ENCODE data around the gene ZNF512.
A peak's percentile ranks its signal among the peaks of the same experiment; 100 is the strongest.

The ZNF512 gene

DNA sequence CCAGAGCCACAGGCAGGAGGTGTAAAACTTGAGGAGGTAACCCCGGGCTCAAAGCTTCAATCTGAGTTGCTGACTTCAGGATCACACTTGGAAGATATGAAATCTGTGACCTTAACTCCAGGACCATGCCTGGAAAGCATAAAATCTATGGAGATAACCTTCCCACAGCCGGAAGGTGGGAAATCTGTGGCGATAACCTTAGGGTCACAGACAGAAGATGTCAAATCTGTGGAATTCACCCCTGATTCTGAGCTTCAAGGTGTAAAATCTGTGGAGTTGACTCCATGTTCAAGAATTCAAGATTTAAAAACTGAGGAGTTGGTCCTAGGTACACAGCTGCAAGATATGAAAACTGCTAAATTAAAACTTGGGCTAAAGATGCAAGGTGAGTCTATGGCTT lies 11.6 kb upstream of the ZNF512 start:
- H2AFZ ChIP-seq (ENCODE audit: low read depth) = no peak overlapping the region
- H3K9ac ChIP-seq = peak overlapping the region; percentile 7; the same call in 1 of the 2 replicates
- TF ChIP-seq, protein P1, sequence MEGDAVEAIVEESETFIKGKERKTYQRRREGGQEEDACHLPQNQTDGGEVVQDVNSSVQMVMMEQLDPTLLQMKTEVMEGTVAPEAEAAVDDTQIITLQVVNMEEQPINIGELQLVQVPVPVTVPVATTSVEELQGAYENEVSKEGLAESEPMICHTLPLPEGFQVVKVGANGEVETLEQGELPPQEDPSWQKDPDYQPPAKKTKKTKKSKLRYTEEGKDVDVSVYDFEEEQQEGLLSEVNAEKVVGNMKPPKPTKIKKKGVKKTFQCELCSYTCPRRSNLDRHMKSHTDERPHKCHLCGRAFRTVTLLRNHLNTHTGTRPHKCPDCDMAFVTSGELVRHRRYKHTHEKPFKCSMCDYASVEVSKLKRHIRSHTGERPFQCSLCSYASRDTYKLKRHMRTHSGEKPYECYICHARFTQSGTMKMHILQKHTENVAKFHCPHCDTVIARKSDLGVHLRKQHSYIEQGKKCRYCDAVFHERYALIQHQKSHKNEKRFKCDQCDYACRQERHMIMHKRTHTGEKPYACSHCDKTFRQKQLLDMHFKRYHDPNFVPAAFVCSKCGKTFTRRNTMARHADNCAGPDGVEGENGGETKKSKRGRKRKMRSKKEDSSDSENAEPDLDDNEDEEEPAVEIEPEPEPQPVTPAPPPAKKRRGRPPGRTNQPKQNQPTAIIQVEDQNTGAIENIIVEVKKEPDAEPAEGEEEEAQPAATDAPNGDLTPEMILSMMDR (conservative IDR thresholded peaks at IDR 0.05; ENCODE audit: low read depth, low read length) = no peak
- peak overlapping the region; percentile 75 for H3K27ac ChIP-seq
- peaks cover 80% of the 10 kb centered on the region for H3K4me1 ChIP-seq (ENCODE audit: low read depth, poor library complexity, severe bottlenecking)
- no peaks in the 10 kb centered on the region for H3K36me3 ChIP-seq (ENCODE audit: insufficient read depth)
- no peaks in the 10 kb centered on the region for H3K27me3 ChIP-seq (ENCODE audit: insufficient read depth, low read depth)
- H3K4me3 ChIP-seq (IDR thresholded peaks at IDR 0.05; ENCODE audit: insufficient read depth, low read depth, low read length) = no peak overlapping the region
- H4K20me1 ChIP-seq (ENCODE audit: insufficient read depth) = no peaks in the 10 kb centered on the region
- H3K79me2 ChIP-seq (ENCODE audit: insufficient read depth, low read depth) = no peaks in the 10 kb centered on the region
- peak overlapping the region; percentile 81 for H3K4me2 ChIP-seq

DNA sequence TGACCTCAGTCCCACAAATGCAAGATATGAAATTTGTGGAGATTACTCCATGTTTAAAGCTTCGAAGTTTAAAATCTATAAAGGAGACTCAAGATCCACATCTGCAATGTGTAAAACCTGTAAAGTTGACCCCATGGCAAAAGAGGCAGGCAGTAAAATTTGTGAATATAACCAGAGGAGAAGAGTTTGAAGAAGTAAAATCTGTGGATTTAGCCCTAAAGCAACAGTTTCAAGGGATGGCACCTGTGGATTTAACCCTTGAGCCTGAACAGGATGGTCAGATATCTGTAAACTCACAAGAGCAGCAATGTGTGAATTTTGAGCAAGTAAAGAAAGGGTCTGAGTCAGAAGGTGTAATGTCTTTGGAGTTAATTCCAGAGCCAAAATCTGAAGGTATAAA lies 11.2 kb upstream of the ZNF512 start:
- TF ChIP-seq, protein P1 (conservative IDR thresholded peaks at IDR 0.05; ENCODE audit: low read depth, low read length) = no peak
- no peaks in the 10 kb centered on the region for H3K27me3 ChIP-seq (ENCODE audit: insufficient read depth, low read depth)
- no peaks in the 10 kb centered on the region for H4K20me1 ChIP-seq (ENCODE audit: insufficient read depth)
- H2AFZ ChIP-seq (ENCODE audit: low read depth) = no peak overlapping the region
- peak overlapping the region; percentile 7; the same call in 1 of the 2 replicates for H3K9ac ChIP-seq
- H3K4me3 ChIP-seq (IDR thresholded peaks at IDR 0.05; ENCODE audit: insufficient read depth, low read depth, low read length) = no peak overlapping the region
- H3K27ac ChIP-seq = peak overlapping the region; percentile 75; the same call in 1 of the 2 replicates
- H3K4me2 ChIP-seq = peak overlapping the region; percentile 81
- no peaks in the 10 kb centered on the region for H3K36me3 ChIP-seq (ENCODE audit: insufficient read depth)
- no peaks in the 10 kb centered on the region for H3K79me2 ChIP-seq (ENCODE audit: insufficient read depth, low read depth)
- H3K4me1 ChIP-seq (ENCODE audit: low read depth, poor library complexity, severe bottlenecking) = peaks cover 85% of the 10 kb centered on the region

DNA sequence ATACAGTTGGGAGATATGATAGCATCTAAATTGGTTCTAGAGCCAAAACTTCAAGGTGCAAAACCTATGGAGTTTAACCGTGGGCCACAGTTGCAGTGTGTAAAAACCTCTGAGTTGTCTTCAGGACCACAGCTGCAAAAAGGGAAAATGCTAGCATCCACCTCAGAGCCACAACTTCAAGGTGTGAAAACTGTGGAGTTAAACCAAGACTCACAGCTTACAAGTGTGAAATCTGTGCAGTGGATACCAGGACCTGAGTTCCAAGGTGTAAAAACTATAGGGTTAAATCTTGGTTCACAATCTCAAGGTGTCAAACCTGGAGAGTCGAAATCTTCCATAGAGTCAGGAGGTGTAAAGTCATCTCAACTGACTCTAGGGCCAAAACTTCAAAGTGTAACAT lies 10.4 kb upstream of the ZNF512 start:
- TF ChIP-seq, protein P1 (conservative IDR thresholded peaks at IDR 0.05; ENCODE audit: low read depth, low read length) = no peak
- H3K4me3 ChIP-seq (IDR thresholded peaks at IDR 0.05; ENCODE audit: insufficient read depth, low read depth, low read length) = no peak overlapping the region
- peaks cover 90% of the 10 kb centered on the region for H3K4me1 ChIP-seq (ENCODE audit: low read depth, poor library complexity, severe bottlenecking)
- H2AFZ ChIP-seq (ENCODE audit: low read depth) = no peak overlapping the region
- H3K9ac ChIP-seq = no peak overlapping the region; the same call in 1 of the 2 replicates
- peak overlapping the region; percentile 81 for H3K4me2 ChIP-seq
- no peaks in the 10 kb centered on the region for H3K79me2 ChIP-seq (ENCODE audit: insufficient read depth, low read depth)
- no peaks in the 10 kb centered on the region for H3K27me3 ChIP-seq (ENCODE audit: insufficient read depth, low read depth)
- H4K20me1 ChIP-seq (ENCODE audit: insufficient read depth) = no peaks in the 10 kb centered on the region
- H3K36me3 ChIP-seq (ENCODE audit: insufficient read depth) = no peaks in the 10 kb centered on the region
- peak overlapping the region; percentile 75; the same call in 1 of the 2 replicates for H3K27ac ChIP-seq

DNA sequence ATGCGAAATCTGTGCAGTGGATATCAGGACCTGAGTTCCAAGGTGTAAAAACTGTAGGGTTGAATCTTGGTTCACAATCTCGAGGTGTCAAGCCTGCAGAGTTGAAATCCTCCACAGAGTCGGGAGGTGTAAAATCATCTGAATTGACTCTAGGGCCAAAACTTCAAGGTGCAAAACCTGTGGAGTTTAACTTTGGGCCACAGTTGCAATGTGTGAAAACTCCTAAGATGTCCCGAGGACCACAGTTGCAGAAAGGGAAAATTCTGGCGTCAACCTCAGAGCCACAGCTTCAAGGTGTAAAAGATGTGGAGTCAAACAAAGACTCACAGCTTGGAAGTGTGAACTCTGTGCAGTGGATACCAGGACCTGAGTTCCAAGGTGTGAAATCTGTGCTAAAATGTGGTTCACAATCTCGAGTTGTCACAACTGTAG lies 9.8 kb upstream of the ZNF512 start:
- Histone ChIP-seq H3K4me3 (IDR thresholded peaks at IDR 0.05; ENCODE audit: insufficient read depth, low read depth, low read length) (no peak overlapping the region), H3K27me3 (ENCODE audit: insufficient read depth, low read depth) (no peaks in the 10 kb centered on the region), H3K9ac (no peak overlapping the region; the same call in 1 of the 2 replicates), H3K27ac (peak overlapping the region; percentile 65), H3K4me1 (ENCODE audit: low read depth, poor library complexity, severe bottlenecking) (peaks cover 90% of the 10 kb centered on the region), H4K20me1 (ENCODE audit: insufficient read depth) (no peaks in the 10 kb centered on the region), H3K36me3 (ENCODE audit: insufficient read depth) (no peaks in the 10 kb centered on the region), H2AFZ (ENCODE audit: low read depth) (no peak overlapping the region), H3K4me2 (peak overlapping the region; percentile 81), H3K79me2 (ENCODE audit: insufficient read depth, low read depth) (no peaks in the 10 kb centered on the region)
- TF ChIP-seq, protein P1 (conservative IDR thresholded peaks at IDR 0.05; ENCODE audit: low read depth, low read length) = no peak
